AML-193 (cell line): Measurements from ENCODE around the gene ATP13A2.
"Not testable (repeated sequence)": the region's sequence is repeated elsewhere in the genome, so short reads cannot be mapped to it uniquely, and the experiment has no call there.

ENCODE experiments used
- DNase-seq, 2 experiments: peaks; one replicate each; lab custom pipeline; 2025; lab: John Stamatoyannopoulos, UW

The ATP13A2 gene

GRCh38 chr1:16979475-16980327 is 32.0 kb downstream of the ATP13A2 start:
- DNase-seq = no peak

- no peak for DNase-seq
Measured at GRCh38 chr1:16978567-16979474, 32.9 kb downstream of the ATP13A2 start.

GRCh38 chr1:16978139-16978538 is 33.6 kb downstream of the ATP13A2 start:
- no peak for DNase-seq

GRCh38 chr1:16977377-16977776 is 34.4 kb downstream of the ATP13A2 start:
- no peak for DNase-seq

GRCh38 chr1:16976966-16977365 is 34.8 kb downstream of the ATP13A2 start:
- DNase-seq = no peak

GRCh38 chr1:16975838-16976237 is 35.9 kb downstream of the ATP13A2 start:
- no peak for DNase-seq

GRCh38 chr1:16975211-16975610 is 36.5 kb downstream of the ATP13A2 start:
- DNase-seq = no peak

- DNase-seq = no peak
Measured at GRCh38 chr1:16973215-16973614, 38.5 kb downstream of the ATP13A2 start.

- DNase-seq = no peak
Measured at GRCh38 chr1:16972189-16972895, 39.4 kb downstream of the ATP13A2 start.

- no peak for DNase-seq
Measured at GRCh38 chr1:16971341-16972188, 40.2 kb downstream of the ATP13A2 start.

- no peak for DNase-seq
Measured at GRCh38 chr1:16970132-16970910, 41.4 kb downstream of the ATP13A2 start.

GRCh38 chr1:16969651-16970050 is 42.1 kb downstream of the ATP13A2 start:
- DNase-seq = no peak

GRCh38 chr1:16969057-16969611 is 42.6 kb downstream of the ATP13A2 start:
- DNase-seq = no peak

- DNase-seq = no peak
Measured at GRCh38 chr1:16968372-16968771, 43.4 kb downstream of the ATP13A2 start.

GRCh38 chr1:16967962-16968361 is 43.8 kb downstream of the ATP13A2 start:
- no peak for DNase-seq

GRCh38 chr1:16967095-16967575 is 44.6 kb downstream of the ATP13A2 start:
- no peak for DNase-seq

- DNase-seq = no peak
Measured at GRCh38 chr1:16966282-16966681, 45.4 kb downstream of the ATP13A2 start.

GRCh38 chr1:16965486-16966067 is 46.2 kb downstream of the ATP13A2 start:
- DNase-seq = no peak

- not testable (repeated sequence) for DNase-seq
Measured at GRCh38 chr1:16964169-16964568, 47.6 kb downstream of the ATP13A2 start.
